Kasumi-1 (cell line): ENCODE data around the gene SGSM2.

Source experiments
- DNase-seq, 2 experiments: peaks; one replicate each; lab custom pipeline; 2025; lab: John Stamatoyannopoulos, UW

The SGSM2 gene

GRCh38 chr17:2423271-2423670 lies 86.0 kb downstream of the SGSM2 start:
- DNase-seq: no peak

GRCh38 chr17:2427215-2427614 lies 89.9 kb downstream of the SGSM2 start:
- DNase-seq: no peak

- DNase-seq: no peak
These were observed 90.6 kb downstream of the SGSM2 start for GRCh38 chr17:2427910-2428309.
